SK-N-SH treated with all-trans-retinoic acid at 6 μM for 48 hours (cell line): ENCODE measurements around the gene FSIP1.
A peak's percentile ranks its signal among the peaks of the same experiment; 100 is the strongest.

Source experiments
- ATAC-seq: fragments of 200-7000 bp; cut with Tn5 transposase; 3 replicates; pipeline ENCODE4 v1.9.1; 2020; ENCODE audit warnings: mild to moderate bottlenecking, moderate library complexity
- ARNTL ChIP-seq: fragments of 450-650 bp; formaldehyde crosslinking; IDR thresholded peaks from 2 replicates; pipeline ENCODE4 v1.5.0; 2020; ENCODE audit warnings: low read depth, mild to moderate bottlenecking, moderate library complexity, borderline replicate concordance
- BACH2 ChIP-seq: fragments of 250-450 bp; sonication (Bioruptor Pico); IDR thresholded peaks from 2 replicates; pipeline ENCODE4 v1.9.0; 2021; ENCODE audit warnings: mild to moderate bottlenecking, borderline replicate concordance
- CSDC2 ChIP-seq: fragments of 250-450 bp; sonication (Bioruptor Pico); IDR thresholded peaks from 2 replicates; pipeline ENCODE4 v1.5.0; 2020; ENCODE audit warnings: mild to moderate bottlenecking, moderate library complexity
- ESRRG ChIP-seq: fragments of 250-450 bp; sonication (Bioruptor Pico); IDR thresholded peaks from 2 replicates; pipeline ENCODE4 v1.6.1; 2021; ENCODE audit warnings: mild to moderate bottlenecking
- GLIS3 ChIP-seq: fragments of 250-450 bp; sonication (Bioruptor Pico); IDR thresholded peaks from 2 replicates; pipeline ENCODE4 v1.5.0; 2020; ENCODE audit warnings: mild to moderate bottlenecking, moderate library complexity
- ISL1 ChIP-seq: fragments of 250-450 bp; sonication (Bioruptor Pico); IDR thresholded peaks from 2 replicates; pipeline ENCODE4 v2.1.2; 2022; ENCODE audit warnings: mild to moderate bottlenecking, moderate library complexity
- OSR1 ChIP-seq: fragments of 250-450 bp; sonication (Bioruptor Pico); IDR thresholded peaks from 2 replicates; pipeline ENCODE4 v1.8.0; 2022; ENCODE audit warnings: moderate library complexity, mild to moderate bottlenecking, inconsistent platforms
- PPARA ChIP-seq: fragments of 250-450 bp; sonication (Bioruptor Pico); IDR thresholded peaks from 2 replicates; pipeline ENCODE4 v1.5.0; 2020; ENCODE audit warnings: mild to moderate bottlenecking, borderline replicate concordance
- SNAI2 ChIP-seq: fragments of 250-450 bp; sonication (Bioruptor Pico); IDR thresholded peaks from 2 replicates; pipeline ENCODE4 v1.5.0; 2020; ENCODE audit warnings: mild to moderate bottlenecking, moderate library complexity
- TCF4 ChIP-seq: fragments of 250-450 bp; sonication (Bioruptor Pico); IDR thresholded peaks from 2 replicates; pipeline ENCODE4 v1.8.0; 2021; ENCODE audit warnings: mild to moderate bottlenecking, moderate library complexity, borderline replicate concordance
- TOX ChIP-seq: fragments of 250-450 bp; sonication (Bioruptor Pico); IDR thresholded peaks from 2 replicates; pipeline ENCODE4 v1.8.0; 2021; ENCODE audit warnings: mild to moderate bottlenecking, moderate library complexity, borderline replicate concordance
- ZC3H10 ChIP-seq: fragments of 250-450 bp; sonication (Bioruptor Pico); IDR thresholded peaks from 2 replicates; pipeline ENCODE4 v1.5.1; 2021; ENCODE audit warnings: mild to moderate bottlenecking, moderate library complexity
- ZFP3 ChIP-seq: fragments of 250-450 bp; sonication (Bioruptor Pico); IDR thresholded peaks from 2 replicates; pipeline ENCODE4 v1.5.0; 2020; ENCODE audit warnings: mild to moderate bottlenecking, moderate library complexity
- ZFP30 ChIP-seq: fragments of 450-650 bp; formaldehyde crosslinking; IDR thresholded peaks from 2 replicates; pipeline ENCODE4 v1.5.0; 2022; ENCODE audit warnings: mild to moderate bottlenecking, moderate library complexity
- ZNF565 ChIP-seq: fragments of 450-650 bp; formaldehyde crosslinking; conservative IDR thresholded peaks from 2 replicates; pipeline ENCODE4 v1.5.0; 2020; ENCODE audit warnings: low read depth, mild to moderate bottlenecking, moderate library complexity
- ZNF70 ChIP-seq: fragments of 450-650 bp; formaldehyde crosslinking; IDR thresholded peaks from 2 replicates; pipeline ENCODE4 v1.5.0; 2020; ENCODE audit warnings: mild to moderate bottlenecking, moderate library complexity
- ZNF8 ChIP-seq: fragments of 450-650 bp; formaldehyde crosslinking; IDR thresholded peaks from 2 replicates; pipeline ENCODE4 v1.5.0; 2020; ENCODE audit warnings: mild to moderate bottlenecking, moderate library complexity
- TF ChIP-seq, protein P1 (sequence below): fragments of 250-450 bp; sonication (Bioruptor Pico); IDR thresholded peaks from 2 replicates; pipeline ENCODE4 v1.5.1; 2020; ENCODE audit warnings: low read depth, mild to moderate bottlenecking, moderate library complexity
- TF ChIP-seq, protein P2 (sequence below): fragments of 250-450 bp; sonication (Bioruptor Pico); IDR thresholded peaks from 2 replicates; pipeline ENCODE4 v1.5.1; 2021; ENCODE audit warnings: mild to moderate bottlenecking, moderate library complexity
- TF ChIP-seq, protein P3 (sequence below): fragments of 250-450 bp; sonication (Bioruptor Pico); IDR thresholded peaks from 2 replicates; pipeline ENCODE4 v1.5.0; 2020; ENCODE audit warnings: mild to moderate bottlenecking, moderate library complexity
- TF ChIP-seq, protein P4 (sequence below): fragments of 250-450 bp; sonication (Bioruptor Pico); IDR thresholded peaks from 2 replicates; pipeline ENCODE4 v1.8.0; 2020; ENCODE audit warnings: mild to moderate bottlenecking, moderate library complexity, borderline replicate concordance
- TF ChIP-seq, protein P5 (sequence below): fragments of 250-450 bp; sonication (Bioruptor Pico); IDR thresholded peaks from 2 replicates; pipeline ENCODE4 v1.8.0; 2021; ENCODE audit warnings: low read depth, mild to moderate bottlenecking, moderate library complexity, borderline replicate concordance

Gene FSIP1

DNA sequence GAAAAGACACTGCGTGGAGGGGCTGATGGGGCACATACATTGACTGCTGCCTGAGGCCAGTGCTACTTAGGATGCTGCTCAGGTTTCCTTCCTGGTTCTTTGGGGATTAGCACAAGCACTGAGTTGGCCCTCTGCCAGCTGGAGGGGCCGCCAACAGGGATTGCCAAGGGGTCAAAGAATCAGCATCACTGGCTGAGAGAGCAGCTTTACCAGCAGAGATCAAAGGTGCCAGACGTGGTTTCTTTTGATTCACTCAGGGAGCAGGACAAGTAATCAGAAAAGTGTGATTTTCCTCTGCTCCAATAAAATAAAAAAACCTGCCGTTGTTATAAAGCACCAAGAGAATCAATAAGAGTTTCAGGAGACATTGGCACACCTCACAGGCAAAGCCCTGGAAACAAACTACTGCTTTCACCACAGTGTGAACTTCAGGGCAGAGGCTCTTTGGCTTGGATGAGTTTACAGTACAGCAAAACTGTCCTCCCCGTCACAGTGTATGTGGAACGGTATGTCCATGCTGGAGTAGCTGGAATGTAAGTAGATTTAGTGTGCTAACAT is 45.8 kb upstream of the FSIP1 start:
- TF ChIP-seq CSDC2 (CRISPR knock-in tag) (no peak), ZNF565 (no peak), GLIS3 (CRISPR knock-in tag) (no peak), ARNTL (no peak), PPARA (no peak), ZFP30 (no peak), ZNF8 (CRISPR knock-in tag) (no peak), SNAI2 (CRISPR knock-in tag) (no peak), ZFP3 (CRISPR knock-in tag) (no peak), TOX (CRISPR knock-in tag) (no peak), ISL1 (no peak), OSR1 (no peak), TCF4 (CRISPR knock-in tag) (no peak)
- TF ChIP-seq, protein P1, sequence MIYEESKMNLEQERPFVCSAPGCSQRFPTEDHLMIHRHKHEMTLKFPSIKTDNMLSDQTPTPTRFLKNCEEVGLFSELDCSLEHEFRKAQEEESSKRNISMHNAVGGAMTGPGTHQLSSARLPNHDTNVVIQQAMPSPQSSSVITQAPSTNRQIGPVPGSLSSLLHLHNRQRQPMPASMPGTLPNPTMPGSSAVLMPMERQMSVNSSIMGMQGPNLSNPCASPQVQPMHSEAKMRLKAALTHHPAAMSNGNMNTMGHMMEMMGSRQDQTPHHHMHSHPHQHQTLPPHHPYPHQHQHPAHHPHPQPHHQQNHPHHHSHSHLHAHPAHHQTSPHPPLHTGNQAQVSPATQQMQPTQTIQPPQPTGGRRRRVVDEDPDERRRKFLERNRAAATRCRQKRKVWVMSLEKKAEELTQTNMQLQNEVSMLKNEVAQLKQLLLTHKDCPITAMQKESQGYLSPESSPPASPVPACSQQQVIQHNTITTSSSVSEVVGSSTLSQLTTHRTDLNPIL (CRISPR knock-in tag), result no peak
- TF ChIP-seq, protein P2, sequence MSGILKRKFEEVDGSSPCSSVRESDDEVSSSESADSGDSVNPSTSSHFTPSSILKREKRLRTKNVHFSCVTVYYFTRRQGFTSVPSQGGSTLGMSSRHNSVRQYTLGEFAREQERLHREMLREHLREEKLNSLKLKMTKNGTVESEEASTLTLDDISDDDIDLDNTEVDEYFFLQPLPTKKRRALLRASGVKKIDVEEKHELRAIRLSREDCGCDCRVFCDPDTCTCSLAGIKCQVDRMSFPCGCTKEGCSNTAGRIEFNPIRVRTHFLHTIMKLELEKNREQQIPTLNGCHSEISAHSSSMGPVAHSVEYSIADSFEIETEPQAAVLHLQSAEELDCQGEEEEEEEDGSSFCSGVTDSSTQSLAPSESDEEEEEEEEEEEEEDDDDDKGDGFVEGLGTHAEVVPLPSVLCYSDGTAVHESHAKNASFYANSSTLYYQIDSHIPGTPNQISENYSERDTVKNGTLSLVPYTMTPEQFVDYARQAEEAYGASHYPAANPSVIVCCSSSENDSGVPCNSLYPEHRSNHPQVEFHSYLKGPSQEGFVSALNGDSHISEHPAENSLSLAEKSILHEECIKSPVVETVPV (CRISPR knock-in tag), result no peak
- TF ChIP-seq, protein P3, sequence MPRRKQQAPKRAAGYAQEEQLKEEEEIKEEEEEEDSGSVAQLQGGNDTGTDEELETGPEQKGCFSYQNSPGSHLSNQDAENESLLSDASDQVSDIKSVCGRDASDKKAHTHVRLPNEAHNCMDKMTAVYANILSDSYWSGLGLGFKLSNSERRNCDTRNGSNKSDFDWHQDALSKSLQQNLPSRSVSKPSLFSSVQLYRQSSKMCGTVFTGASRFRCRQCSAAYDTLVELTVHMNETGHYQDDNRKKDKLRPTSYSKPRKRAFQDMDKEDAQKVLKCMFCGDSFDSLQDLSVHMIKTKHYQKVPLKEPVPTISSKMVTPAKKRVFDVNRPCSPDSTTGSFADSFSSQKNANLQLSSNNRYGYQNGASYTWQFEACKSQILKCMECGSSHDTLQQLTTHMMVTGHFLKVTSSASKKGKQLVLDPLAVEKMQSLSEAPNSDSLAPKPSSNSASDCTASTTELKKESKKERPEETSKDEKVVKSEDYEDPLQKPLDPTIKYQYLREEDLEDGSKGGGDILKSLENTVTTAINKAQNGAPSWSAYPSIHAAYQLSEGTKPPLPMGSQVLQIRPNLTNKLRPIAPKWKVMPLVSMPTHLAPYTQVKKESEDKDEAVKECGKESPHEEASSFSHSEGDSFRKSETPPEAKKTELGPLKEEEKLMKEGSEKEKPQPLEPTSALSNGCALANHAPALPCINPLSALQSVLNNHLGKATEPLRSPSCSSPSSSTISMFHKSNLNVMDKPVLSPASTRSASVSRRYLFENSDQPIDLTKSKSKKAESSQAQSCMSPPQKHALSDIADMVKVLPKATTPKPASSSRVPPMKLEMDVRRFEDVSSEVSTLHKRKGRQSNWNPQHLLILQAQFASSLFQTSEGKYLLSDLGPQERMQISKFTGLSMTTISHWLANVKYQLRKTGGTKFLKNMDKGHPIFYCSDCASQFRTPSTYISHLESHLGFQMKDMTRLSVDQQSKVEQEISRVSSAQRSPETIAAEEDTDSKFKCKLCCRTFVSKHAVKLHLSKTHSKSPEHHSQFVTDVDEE (CRISPR knock-in tag), result no peak
- TF ChIP-seq, protein P4, sequence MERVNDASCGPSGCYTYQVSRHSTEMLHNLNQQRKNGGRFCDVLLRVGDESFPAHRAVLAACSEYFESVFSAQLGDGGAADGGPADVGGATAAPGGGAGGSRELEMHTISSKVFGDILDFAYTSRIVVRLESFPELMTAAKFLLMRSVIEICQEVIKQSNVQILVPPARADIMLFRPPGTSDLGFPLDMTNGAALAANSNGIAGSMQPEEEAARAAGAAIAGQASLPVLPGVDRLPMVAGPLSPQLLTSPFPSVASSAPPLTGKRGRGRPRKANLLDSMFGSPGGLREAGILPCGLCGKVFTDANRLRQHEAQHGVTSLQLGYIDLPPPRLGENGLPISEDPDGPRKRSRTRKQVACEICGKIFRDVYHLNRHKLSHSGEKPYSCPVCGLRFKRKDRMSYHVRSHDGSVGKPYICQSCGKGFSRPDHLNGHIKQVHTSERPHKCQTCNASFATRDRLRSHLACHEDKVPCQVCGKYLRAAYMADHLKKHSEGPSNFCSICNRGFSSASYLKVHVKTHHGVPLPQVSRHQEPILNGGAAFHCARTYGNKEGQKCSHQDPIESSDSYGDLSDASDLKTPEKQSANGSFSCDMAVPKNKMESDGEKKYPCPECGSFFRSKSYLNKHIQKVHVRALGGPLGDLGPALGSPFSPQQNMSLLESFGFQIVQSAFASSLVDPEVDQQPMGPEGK (CRISPR knock-in tag), result no peak
- TF ChIP-seq, protein P5, sequence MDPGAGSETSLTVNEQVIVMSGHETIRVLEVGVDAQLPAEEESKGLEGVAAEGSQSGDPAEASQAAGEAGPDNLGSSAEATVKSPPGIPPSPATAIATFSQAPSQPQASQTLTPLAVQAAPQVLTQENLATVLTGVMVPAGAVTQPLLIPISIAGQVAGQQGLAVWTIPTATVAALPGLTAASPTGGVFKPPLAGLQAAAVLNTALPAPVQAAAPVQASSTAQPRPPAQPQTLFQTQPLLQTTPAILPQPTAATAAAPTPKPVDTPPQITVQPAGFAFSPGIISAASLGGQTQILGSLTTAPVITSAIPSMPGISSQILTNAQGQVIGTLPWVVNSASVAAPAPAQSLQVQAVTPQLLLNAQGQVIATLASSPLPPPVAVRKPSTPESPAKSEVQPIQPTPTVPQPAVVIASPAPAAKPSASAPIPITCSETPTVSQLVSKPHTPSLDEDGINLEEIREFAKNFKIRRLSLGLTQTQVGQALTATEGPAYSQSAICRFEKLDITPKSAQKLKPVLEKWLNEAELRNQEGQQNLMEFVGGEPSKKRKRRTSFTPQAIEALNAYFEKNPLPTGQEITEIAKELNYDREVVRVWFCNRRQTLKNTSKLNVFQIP (CRISPR knock-in tag), result no peak
- ATAC-seq, result peak; percentile 66

DNA sequence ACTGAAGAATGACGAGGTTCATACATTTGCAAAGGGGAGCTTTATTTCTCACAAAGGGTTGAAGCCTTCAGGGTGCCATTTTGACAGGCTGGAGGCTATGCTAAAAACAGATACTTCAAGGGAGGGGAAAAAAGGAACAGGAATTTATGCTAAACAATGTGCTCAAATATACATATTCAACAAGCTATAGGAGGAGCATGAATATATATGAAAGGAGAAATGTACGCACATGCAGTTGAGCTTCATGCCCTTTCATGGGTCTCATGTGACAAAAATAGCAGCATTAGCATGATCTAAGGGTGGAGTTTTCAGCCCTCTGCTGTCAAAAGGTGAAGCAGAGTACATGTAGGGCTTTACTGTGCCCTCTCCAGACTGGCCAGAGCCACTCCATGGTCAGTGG is 44.3 kb upstream of the FSIP1 start:
- ATAC-seq, result no peak
- no peak for TF ChIP-seq ZNF70 (CRISPR knock-in tag)
- TF ChIP-seq TOX (CRISPR knock-in tag), result no peak
- TF ChIP-seq ZNF565, result no peak
- TF ChIP-seq, protein P3 (CRISPR knock-in tag), result no peak
- TF ChIP-seq BACH2 (CRISPR knock-in tag), result no peak
- TF ChIP-seq, protein P1 (CRISPR knock-in tag), result no peak
- TF ChIP-seq TCF4 (CRISPR knock-in tag), result no peak
- TF ChIP-seq, protein P2 (CRISPR knock-in tag), result no peak
- TF ChIP-seq ESRRG (CRISPR knock-in tag), result no peak
- no peak for TF ChIP-seq OSR1
- TF ChIP-seq, protein P4 (CRISPR knock-in tag), result no peak
- TF ChIP-seq ZC3H10 (CRISPR knock-in tag), result no peak
- TF ChIP-seq ZFP30, result no peak
- no peak for TF ChIP-seq ARNTL
